NAMALWA (cell line): Measurements from ENCODE around the gene UGT1A6.
"Not testable (repeated sequence)": the region's sequence is repeated elsewhere in the genome, so short reads cannot be mapped to it uniquely, and the experiment has no call there.

Experiments used
- DNase-seq: peaks from one replicate; pipeline ENCODE4 v3.0.0-alpha.2; 2015; ENCODE audit warnings: low spot score

Gene UGT1A6

GRCh38 chr2:233728723-233729301 lies 36.1 kb downstream of the UGT1A6 start, which contains the start of gene UGT1A3:
Gene UGT1A3, plus strand, starts transcription at chr2:233729042. Its CDS starts 85 bp downstream, at chr2:233729127.
- no peak for DNase-seq

GRCh38 chr2:233736868-233737653 lies 44.4 kb downstream of the UGT1A6 start:
- DNase-seq: not testable (repeated sequence)

DNA sequence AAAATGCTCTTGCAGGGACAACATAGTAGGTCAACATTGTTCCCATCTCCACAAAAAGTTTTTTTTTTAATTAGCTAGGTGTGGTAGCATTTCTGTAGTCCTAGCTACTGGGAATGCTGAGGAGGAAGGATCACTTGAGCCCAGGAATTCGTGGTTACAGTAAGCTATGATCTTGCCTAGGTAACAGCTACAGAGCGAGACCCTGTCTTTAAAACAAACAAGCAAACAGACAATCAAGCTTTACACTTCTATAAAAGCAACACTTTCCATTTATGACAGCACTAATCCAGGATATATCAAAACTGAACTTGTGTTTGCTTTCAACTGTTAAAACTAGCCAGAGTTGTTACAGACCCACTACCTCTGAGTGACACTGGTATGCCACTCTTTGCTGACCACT lies 48.2 kb downstream of the UGT1A6 start:
- no peak for DNase-seq

DNA sequence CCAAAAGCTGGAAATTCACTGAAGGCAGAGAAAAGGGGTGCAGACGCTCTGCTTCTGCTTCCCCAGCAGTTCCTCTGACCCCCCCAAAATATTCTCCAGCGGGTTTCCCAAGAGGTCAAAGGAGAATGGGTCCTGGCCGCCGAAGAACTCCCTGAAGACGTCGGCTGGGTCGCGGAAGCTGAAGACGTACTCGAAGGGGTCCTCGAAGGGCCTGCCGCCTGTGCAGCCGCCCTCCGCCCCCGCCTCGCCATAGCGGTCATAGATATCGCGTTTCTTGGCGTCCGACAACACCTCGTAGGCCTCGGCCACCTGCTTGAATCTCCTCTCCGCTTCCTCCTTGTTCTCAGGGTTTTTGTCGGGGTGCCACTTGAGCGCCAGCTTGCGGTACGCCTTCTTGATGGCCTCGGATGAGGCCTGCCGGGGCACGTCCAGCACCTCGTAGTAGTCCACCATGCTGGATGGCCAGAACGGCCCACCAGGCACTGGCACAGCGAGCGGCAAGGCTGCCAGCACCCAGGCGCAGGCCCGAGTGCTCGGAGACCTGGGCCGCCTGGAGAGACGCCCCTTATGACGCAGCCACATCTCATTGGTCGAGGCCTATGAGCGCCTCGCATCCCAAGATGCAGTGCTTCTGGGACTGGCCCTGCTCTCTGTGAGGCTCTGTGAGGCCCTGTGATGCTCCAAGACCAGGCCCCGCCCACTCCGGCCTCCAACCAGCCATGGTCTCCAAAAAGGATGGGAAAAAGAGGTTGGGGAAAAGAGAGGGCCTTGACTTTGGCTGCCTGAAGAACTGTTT lies 51.0 kb downstream of the UGT1A6 start:
- no peak for DNase-seq

- no peak for DNase-seq
Measured at GRCh38 chr2:233745073-233745755, 52.5 kb downstream of the UGT1A6 start.

GRCh38 chr2:233745838-233746237 lies 53.1 kb downstream of the UGT1A6 start:
- not testable (repeated sequence) for DNase-seq

GRCh38 chr2:233746475-233747282 lies 54.0 kb downstream of the UGT1A6 start:
- DNase-seq: no peak

GRCh38 chr2:233747283-233747544 lies 54.5 kb downstream of the UGT1A6 start:
- no peak for DNase-seq

GRCh38 chr2:233750689-233751088 lies 58.0 kb downstream of the UGT1A6 start:
- not testable (repeated sequence) for DNase-seq

- not testable (repeated sequence) for DNase-seq
Measured at GRCh38 chr2:233751212-233752009, 58.7 kb downstream of the UGT1A6 start.

DNA sequence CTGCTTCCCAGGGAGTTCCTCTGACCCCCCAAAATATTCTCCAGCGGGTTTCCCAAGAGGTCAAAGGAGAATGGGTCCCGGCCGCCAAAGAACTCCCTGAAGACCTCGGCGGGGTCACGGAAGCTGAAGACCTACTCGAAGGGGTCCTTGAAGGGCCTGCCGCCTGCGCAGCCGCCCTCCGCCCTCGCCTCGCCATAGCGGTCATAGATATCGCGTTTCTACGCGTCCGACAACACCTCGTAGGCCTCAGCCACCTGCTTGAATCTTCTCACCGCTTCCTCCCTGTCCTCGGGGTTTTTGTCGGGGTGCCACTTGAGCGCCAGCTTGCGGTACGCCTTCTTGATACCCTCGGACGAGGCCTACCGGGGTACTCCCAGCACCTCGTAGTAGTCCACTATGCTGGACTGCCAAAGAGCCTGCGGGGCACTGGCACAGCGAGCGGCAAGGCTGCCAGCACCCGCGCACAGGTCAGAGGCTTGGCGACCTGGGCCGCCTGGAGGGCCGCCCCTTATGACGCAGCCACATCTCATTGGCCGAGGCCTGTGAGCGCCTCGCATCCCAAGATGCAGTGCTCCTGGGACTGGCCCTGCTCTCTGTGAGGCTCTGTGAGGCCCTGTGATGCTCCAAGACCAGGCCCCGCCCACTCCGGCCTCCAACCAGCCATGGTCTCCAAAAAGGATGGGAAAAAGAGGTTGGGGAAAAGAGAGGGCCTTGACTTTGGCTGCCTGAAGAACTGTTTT lies 62.4 kb downstream of the UGT1A6 start:
- DNase-seq: no peak

GRCh38 chr2:233756429-233757081 lies 63.9 kb downstream of the UGT1A6 start:
- no peak for DNase-seq

- no peak for DNase-seq
Measured at GRCh38 chr2:233758141-233758540, 65.5 kb downstream of the UGT1A6 start.

DNA sequence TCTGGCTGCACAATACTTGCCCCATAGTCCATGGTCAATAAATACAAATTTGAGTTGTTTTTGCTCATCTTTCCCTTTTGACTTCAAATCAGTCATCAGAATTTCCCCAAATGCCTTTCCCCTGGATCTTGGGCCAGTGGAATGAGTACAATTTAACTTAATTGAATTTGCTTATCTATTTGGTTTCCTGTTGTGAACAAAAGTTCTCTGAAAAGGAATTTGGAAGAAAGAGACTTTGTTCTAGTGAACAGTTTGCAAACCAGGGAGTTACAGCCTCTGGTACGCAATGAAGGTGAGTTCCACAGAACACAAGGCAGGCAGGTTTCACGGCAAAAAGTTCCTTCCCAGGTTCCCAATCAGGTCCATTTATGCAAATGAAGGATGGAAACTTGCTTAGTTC lies 66.2 kb downstream of the UGT1A6 start:
- DNase-seq: no peak

DNA sequence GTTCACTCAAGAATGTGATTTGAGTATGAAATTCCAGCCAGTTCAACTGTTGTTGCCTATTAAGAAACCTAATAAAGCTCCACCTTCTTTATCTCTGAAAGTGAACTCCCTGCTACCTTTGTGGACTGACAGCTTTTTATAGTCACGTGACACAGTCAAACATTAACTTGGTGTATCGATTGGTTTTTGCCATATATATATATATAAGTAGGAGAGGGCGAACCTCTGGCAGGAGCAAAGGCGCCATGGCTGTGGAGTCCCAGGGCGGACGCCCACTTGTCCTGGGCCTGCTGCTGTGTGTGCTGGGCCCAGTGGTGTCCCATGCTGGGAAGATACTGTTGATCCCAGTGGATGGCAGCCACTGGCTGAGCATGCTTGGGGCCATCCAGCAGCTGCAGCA lies 67.4 kb downstream of the UGT1A6 start, which contains the start of gene UGT1A1:
UGT1A1 (plus strand) TSS at position 228 of the 400 bp plus-strand sequence; CDS start at position 246, 18 bp downstream.
- no peak for DNase-seq

DNA sequence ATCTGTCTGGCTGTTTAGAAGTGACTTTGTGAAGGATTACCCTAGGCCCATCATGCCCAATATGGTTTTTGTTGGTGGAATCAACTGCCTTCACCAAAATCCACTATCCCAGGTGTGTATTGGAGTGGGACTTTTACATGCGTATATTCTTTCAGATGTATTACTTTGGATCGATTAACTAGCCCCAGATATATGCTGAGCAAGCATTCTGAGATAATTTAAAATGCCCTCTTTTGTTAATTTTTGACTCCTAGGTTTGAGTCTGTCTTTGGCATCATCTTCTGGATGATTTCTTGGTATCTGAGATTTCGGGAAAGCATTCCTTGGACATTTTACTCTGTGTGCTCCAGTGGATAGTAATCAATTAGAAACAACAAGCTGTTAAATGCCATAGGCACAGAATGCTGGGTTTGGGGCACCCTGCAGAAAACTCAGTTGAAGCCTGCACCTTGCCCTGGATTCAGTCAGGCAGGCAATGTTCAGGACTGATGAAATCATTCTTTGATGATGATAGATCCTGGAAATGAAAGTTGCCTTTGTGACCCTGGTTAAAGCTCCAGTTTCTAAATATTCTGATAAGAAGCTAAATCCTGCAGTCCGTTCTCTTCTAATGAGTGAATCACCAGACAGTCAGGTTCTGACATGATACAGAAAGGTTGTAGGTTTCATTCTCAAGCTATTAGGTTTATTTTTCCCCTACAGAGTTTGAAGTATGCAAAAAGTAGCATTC lies 68.5 kb downstream of the UGT1A6 start:
- no peak for DNase-seq

- DNase-seq: no peak
Measured at GRCh38 chr2:233764264-233764663, 71.6 kb downstream of the UGT1A6 start.

DNA sequence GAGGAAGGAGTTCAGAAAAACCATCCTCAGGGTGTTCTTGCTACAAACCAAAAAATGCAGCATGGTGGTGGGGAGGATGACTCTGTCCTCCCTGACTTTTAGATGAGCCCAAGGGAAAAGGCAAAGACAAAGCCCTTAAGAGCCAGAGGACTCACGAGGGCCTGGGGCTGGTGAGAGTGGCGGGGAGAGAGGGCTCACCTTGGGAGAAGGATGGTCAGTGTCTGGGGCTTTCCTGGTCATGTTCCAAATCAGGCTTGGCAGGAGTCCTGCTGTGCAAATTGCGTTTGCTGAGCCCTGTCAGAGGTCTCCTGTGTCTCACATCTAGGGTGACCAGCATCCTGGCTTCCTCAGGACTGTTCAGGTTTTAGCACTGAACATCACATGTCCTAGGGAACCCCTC lies 72.1 kb downstream of the UGT1A6 start:
- DNase-seq: no peak

DNA sequence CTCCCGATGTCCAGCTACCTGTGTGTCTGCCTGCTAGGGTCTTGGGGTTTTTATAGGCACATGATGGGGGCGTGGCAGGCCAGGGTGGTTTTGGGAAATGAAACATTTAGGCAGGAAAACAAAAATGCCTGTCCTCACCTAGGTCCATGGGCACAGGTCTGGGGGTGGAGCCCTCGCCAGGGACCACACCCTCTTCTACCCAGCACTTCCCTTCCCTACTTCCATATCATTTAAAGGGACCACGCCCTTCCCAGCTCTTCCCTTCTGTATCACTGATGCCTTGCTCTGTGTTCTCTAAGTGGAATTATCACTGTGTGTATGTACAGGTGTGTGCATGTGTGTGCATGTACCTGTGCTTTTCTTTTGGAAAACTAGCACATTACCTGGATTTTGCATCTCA lies 73.7 kb downstream of the UGT1A6 start:
- no peak for DNase-seq
